H1 (cell line): ENCODE results near the gene MSL1. TPM values are rescaled to one million over a fixed set of nuclear protein-coding genes. Genes with fewer than 3 reads are reported as not detected.
A peak's percentile ranks its signal among the peaks of the same experiment; 100 is the strongest.

Source experiments
- CTCF ChIA-PET: fragments of 300-600 bp; sonication (Branson Sonifier 250); formaldehyde crosslinking; loops from one replicate; lab custom pipeline; 2021; ENCODE audit not compliant: partially characterized antibody; lab: Charles Lee
- POLR2A ChIA-PET: fragments of 300-600 bp; sonication (Branson Sonifier 250); formaldehyde crosslinking; loops from one replicate; lab custom pipeline; 2021; ENCODE audit warnings: inconsistent platforms; ENCODE audit not compliant: partially characterized antibody; lab: Charles Lee
- DNase-seq, 2 experiments: peaks; one replicate each; pipeline versions ENCODE4 v3.0.0 to v3.0.0-alpha.2; 2010 to 2022; ENCODE audit warnings: low spot score in 2 of 2, low read depth in 1 of 2, mixed read lengths in 1 of 2
- FAIRE-seq: peaks from 2 replicates; lab custom pipeline; 2011; peaks lifted over from hg19 to GRCh38; lab: Jason Lieb, UNC
- H2AFZ ChIP-seq: 2 replicates; pipeline ENCODE4 v1.8.1; 2012; ENCODE audit warnings: low read length, inconsistent platforms
- H2AK5ac ChIP-seq: 2 replicates; pipeline ENCODE4 v1.6.1; 2013; ENCODE audit warnings: low read depth, low read length
- H2BK120ac ChIP-seq: replicated peaks from 2 replicates; pipeline ENCODE3; 2013; ENCODE audit warnings: low read depth, low read length, inconsistent platforms
- H2BK12ac ChIP-seq: 2 replicates; pipeline ENCODE4 v1.6.1; 2013; ENCODE audit warnings: low read depth, low read length
- H2BK15ac ChIP-seq: 2 replicates; pipeline ENCODE4 v1.6.1; 2013; ENCODE audit warnings: low read length
- H2BK20ac ChIP-seq: 2 replicates; pipeline ENCODE4 v1.6.1; 2013; ENCODE audit warnings: low read length
- H2BK5ac ChIP-seq: 2 replicates; pipeline ENCODE4 v1.6.1; 2013; ENCODE audit warnings: low read depth, low read length
- H3K14ac ChIP-seq: 2 replicates; pipeline ENCODE4 v1.6.1; 2013; ENCODE audit warnings: inconsistent platforms; ENCODE audit not compliant: insufficient read length
- H3K18ac ChIP-seq: 2 replicates; pipeline ENCODE4 v1.6.1; 2013; ENCODE audit warnings: low read length; ENCODE audit errors: extremely low read depth
- H3K23ac ChIP-seq: 2 replicates; pipeline ENCODE4 v1.6.1; 2013; ENCODE audit warnings: inconsistent platforms; ENCODE audit not compliant: insufficient read length
- H3K23me2 ChIP-seq: 2 replicates; pipeline ENCODE4 v1.6.1; 2013; ENCODE audit warnings: low read depth, low read length
- H3K27ac ChIP-seq: 2 replicates; pipeline ENCODE4 v1.6.1; 2011; ENCODE audit warnings: low read depth, low read length, inconsistent platforms
- H3K27me3 ChIP-seq, 4 experiments: replicated peaks in 1 of 4; 1 replicate in 1 of 4; 2 replicates in 3 of 4; pipeline versions ENCODE4 v1.6.1 to v1.8.1; 2011 to 2013; ENCODE audit warnings: low read length in 3 of 4, mild to moderate bottlenecking in 3 of 4, inconsistent platforms in 2 of 4, mixed read lengths in 2 of 4, moderate library complexity in 1 of 4; ENCODE audit not compliant: control insufficient read depth in 3 of 4, insufficient read depth in 3 of 4; ENCODE audit errors: extremely low read depth in 1 of 4
- H3K36me3 ChIP-seq, 4 experiments: 2 replicates each; pipeline versions ENCODE4 v1.6.1 to v1.8.1; 2011 to 2013; ENCODE audit warnings: mild to moderate bottlenecking in 4 of 4, low read length in 3 of 4, moderate library complexity in 2 of 4, control low read depth in 1 of 4, inconsistent platforms in 1 of 4; ENCODE audit not compliant: insufficient read depth in 4 of 4, control insufficient read depth in 2 of 4
- H3K4ac ChIP-seq: replicated peaks from 2 replicates; pipeline ENCODE3; 2013; ENCODE audit warnings: low read length, low read depth, mixed read lengths, inconsistent platforms; ENCODE audit not compliant: insufficient read length
- H3K4me1 ChIP-seq, 4 experiments: replicated peaks in 1 of 4; 1 replicate in 1 of 4; 2 replicates in 3 of 4; pipeline versions ENCODE4 v1.6.1 to v1.8.1; 2011 to 2013; ENCODE audit warnings: low read length in 3 of 4, inconsistent platforms in 2 of 4, mixed read lengths in 1 of 4; ENCODE audit not compliant: insufficient read depth in 4 of 4, control insufficient read depth in 3 of 4
- H3K4me2 ChIP-seq, 2 experiments: 2 replicates each; pipeline versions ENCODE4 v1.6.1 to v1.8.1; 2011 to 2013; ENCODE audit warnings: low read depth in 2 of 2, low read length in 2 of 2, control low read depth in 1 of 2, inconsistent platforms in 1 of 2, mild to moderate bottlenecking in 1 of 2; ENCODE audit not compliant: insufficient read depth in 1 of 2
- H3K4me3 ChIP-seq, 4 experiments: fragments of 200-600, 300-600 bp in 1 of 4; sonication (generic), shearing (Covaris generic), sonication (Bioruptor Twin) in 1 of 4; 2 replicates each; pipeline versions ENCODE4 v1.5.1 to v1.8.1; 2011 to 2016; ENCODE audit warnings: low read length in 4 of 4, low read depth in 3 of 4, control low read depth in 2 of 4, inconsistent platforms in 2 of 4, mild to moderate bottlenecking in 2 of 4, mixed read lengths in 1 of 4, moderate library complexity in 1 of 4; ENCODE audit not compliant: insufficient read depth in 2 of 4; ENCODE audit errors: extremely low read depth in 1 of 4
- H3K56ac ChIP-seq: replicated peaks from 2 replicates; pipeline ENCODE3; 2013; ENCODE audit warnings: low read depth, mild to moderate bottlenecking, mixed read lengths, low read length, inconsistent platforms; ENCODE audit not compliant: insufficient read length
- H3K79me1 ChIP-seq: 2 replicates; pipeline ENCODE4 v1.6.1; 2013; ENCODE audit warnings: low read depth, low read length, control low read depth
- H3K79me2 ChIP-seq, 2 experiments: 2 replicates each; pipeline versions ENCODE4 v1.6.1 to v1.8.1; 2012 to 2013; ENCODE audit warnings: low read length in 2 of 2, mild to moderate bottlenecking in 2 of 2, inconsistent platforms in 1 of 2; ENCODE audit not compliant: insufficient read depth in 2 of 2, control insufficient read depth in 1 of 2
- H3K9ac ChIP-seq, 4 experiments: replicated peaks in 1 of 4; 1 replicate in 1 of 4; 2 replicates in 3 of 4; pipeline versions ENCODE4 v1.6.1 to v1.8.1; 2011 to 2013; ENCODE audit warnings: low read depth in 3 of 4, low read length in 3 of 4, control low read depth in 2 of 4, mild to moderate bottlenecking in 2 of 4, moderate library complexity in 2 of 4, inconsistent platforms in 1 of 4; ENCODE audit errors: extremely low read depth in 1 of 4
- H3K9me3 ChIP-seq, 2 experiments: 2 replicates each; pipeline versions ENCODE4 v1.6.1 to v1.8.1; 2012 to 2013; ENCODE audit warnings: mild to moderate bottlenecking in 2 of 2, moderate library complexity in 2 of 2, control low read depth in 1 of 2, inconsistent platforms in 1 of 2, low read depth in 1 of 2, low read length in 1 of 2, mixed read lengths in 1 of 2; ENCODE audit not compliant: insufficient read depth in 2 of 2
- H4K20me1 ChIP-seq, 2 experiments: replicated peaks in 1 of 2; 2 replicates each; pipeline versions ENCODE3 to v1.8.1; 2011 to 2013; ENCODE audit warnings: inconsistent platforms in 2 of 2, low read length in 2 of 2, mild to moderate bottlenecking in 1 of 2; ENCODE audit not compliant: insufficient read depth in 2 of 2, control insufficient read depth in 1 of 2
- H4K5ac ChIP-seq: 2 replicates; pipeline ENCODE4 v1.6.1; 2013; ENCODE audit warnings: low read length, low read depth, mixed read lengths, inconsistent platforms; ENCODE audit not compliant: insufficient read length
- H4K8ac ChIP-seq: 2 replicates; pipeline ENCODE4 v1.8.0; 2013; ENCODE audit warnings: mild to moderate bottlenecking, moderate library complexity, low read length, inconsistent platforms; ENCODE audit not compliant: insufficient read depth; ENCODE audit errors: extremely low read depth
- H4K91ac ChIP-seq: replicated peaks from 2 replicates; pipeline ENCODE3; 2013; ENCODE audit warnings: low read length, mixed read lengths, inconsistent platforms; ENCODE audit not compliant: insufficient read length
- CHD2 ChIP-seq: IDR thresholded peaks from 2 replicates; pipeline ENCODE4 v1.6.1; 2012; ENCODE audit warnings: low read length, improper control_type of control experiment
- KDM4A ChIP-seq: IDR thresholded peaks from one replicate; pipeline ENCODE4 v1.7.1; 2012; ENCODE audit warnings: low read depth, mild to moderate bottlenecking, moderate library complexity, low read length, inconsistent platforms; ENCODE audit not compliant: severe bottlenecking
- RAD21 ChIP-seq, 2 experiments: IDR thresholded peaks in 1 of 2; conservative IDR thresholded peaks in 1 of 2; 2 replicates each; pipeline ENCODE4 v1.6.1; 2011; ENCODE audit warnings: low read depth in 2 of 2, low read length in 2 of 2, improper control_type of control experiment in 1 of 2, inconsistent platforms in 1 of 2, mild to moderate bottlenecking in 1 of 2, moderate library complexity in 1 of 2
- RNF2 ChIP-seq: fragments of 200-900, 300-1000 bp; sonication (generic); IDR thresholded peaks from 2 replicates; pipeline ENCODE4 v1.7.1; 2016; ENCODE audit warnings: borderline replicate concordance, low read depth, mild to moderate bottlenecking, antibody characterized with exemption, low read length; ENCODE audit not compliant: poor library complexity, severe bottlenecking; ENCODE audit errors: missing control alignments
- TBP ChIP-seq: IDR thresholded peaks from 2 replicates; pipeline ENCODE4 v1.6.1; 2011; ENCODE audit warnings: low read depth, low read length, improper control_type of control experiment
- ZNF274 ChIP-seq: IDR thresholded peaks from 2 replicates; pipeline ENCODE4 v1.7.0; 2012; ENCODE audit warnings: low read length, borderline replicate concordance; ENCODE audit errors: extremely low read depth
- WGBS, 2 experiments: shearing (Covaris generic) in 1 of 2; methylation state at CpG; one replicate each; pipeline versions ENCODE4 v1.1.6 to v1.1.7; 2013 to 2015; ENCODE audit warnings: low lambda C conversion rate in 2 of 2, mixed read lengths in 2 of 2, inconsistent platforms in 1 of 2, low coverage in 1 of 2, missing lambda C conversion rate in 1 of 2; ENCODE audit not compliant: insufficient replicate concordance in 2 of 2, insufficient coverage in 1 of 2, insufficient read length in 1 of 2; ENCODE audit errors: extremely low coverage in 1 of 2, missing lambda C conversion rate in 1 of 2; 5-methylcytosine and 5-hydroxymethylcytosine counted together
- polyA plus RNA-seq, 7 experiments: library from polyadenylated mRNA; depleted of rRNA in 3 of 7; stranded (reverse) in 5 of 7; unstranded in 2 of 7; fragments of >200 nt in 5 of 7; fragments of 200-250 nt in 2 of 7; gene quantifications; 1 replicate in 5 of 7; 2 replicates in 1 of 7; 4 replicates in 1 of 7; pipeline versions ENCODE4 v1.2.1 to v1.2.3, GENCODE V29; 2011 to 2013; ENCODE audit warnings: missing spikeins in 2 of 7, mixed read lengths in 2 of 7
- total RNA-seq: library from RNA; stranded (reverse); fragmentation: NEBNext Ultra II Directional; extraction: Animal tissue kit (Norgen Biotek cat#: 25700); gene quantifications from 2 replicates; pipeline ENCODE4 v1.2.1, GENCODE V29; 2021
- TF ChIP-seq, protein P1 (sequence below), 3 experiments: IDR thresholded peaks; 1 replicate in 2 of 3; 2 replicates in 1 of 3; pipeline versions ENCODE4 v1.5.1 to v1.6.1; 2011; ENCODE audit warnings: low read length in 3 of 3, mild to moderate bottlenecking in 3 of 3, inconsistent platforms in 2 of 3, low read depth in 1 of 3, moderate library complexity in 1 of 3; ENCODE audit not compliant: insufficient read depth in 1 of 3; ENCODE audit errors: control extremely low read depth in 1 of 3

Gene MSL1
- total and polyA plus RNA-seq, 2 of the 8 experiments (the other 6 are each of a cell fraction or from before 2014, with no cell fraction given): 24.1 to 66.5 TPM

DNA sequence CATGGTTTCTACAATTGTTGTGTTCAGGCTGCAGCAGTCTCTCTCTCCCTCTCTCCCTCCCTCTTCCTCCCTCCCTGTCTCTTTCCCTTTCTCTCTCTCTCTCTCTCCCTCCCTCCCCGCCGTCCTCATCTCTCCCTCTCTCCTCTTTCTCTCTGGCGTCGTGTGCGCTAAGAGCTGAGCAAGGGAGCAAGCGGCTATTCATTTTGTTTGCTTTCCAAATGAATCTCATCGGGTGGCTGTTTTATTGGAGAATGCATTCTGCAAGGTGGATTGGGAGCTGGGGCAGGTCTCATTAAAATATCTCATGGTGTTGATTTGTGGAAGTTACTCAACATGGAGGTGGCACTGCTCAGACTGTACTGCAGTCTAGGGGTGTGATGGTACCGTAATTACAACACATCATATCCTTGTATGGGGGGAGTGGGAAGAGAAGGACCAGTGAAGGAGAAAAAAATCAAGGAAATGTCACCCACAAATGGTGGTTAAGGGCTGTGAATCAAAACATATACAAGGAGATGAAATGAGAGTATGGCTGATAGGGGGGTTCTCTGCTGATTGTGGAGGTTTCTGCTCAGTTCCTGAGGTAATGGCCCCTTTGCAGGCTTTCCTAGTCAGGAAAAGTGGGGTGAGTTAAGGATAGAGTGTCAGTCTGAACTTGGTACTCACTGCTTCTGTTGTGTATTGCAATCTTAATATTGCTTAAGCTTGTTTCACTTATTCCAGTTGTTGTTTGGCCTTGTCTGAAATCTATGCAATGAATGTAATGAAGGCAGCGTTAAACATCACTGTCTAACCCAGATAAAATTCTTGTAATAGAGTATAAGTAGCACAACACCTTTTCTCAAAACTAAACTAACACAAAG lies 2.7 kb downstream of the MSL1 start:
- peak overlapping the region; percentile 14 for H3K14ac ChIP-seq
- no peak for FAIRE-seq
- H3K27me3 ChIP-seq: no peaks in the 10 kb centered on the region; a peak in 1 of 7 replicates
- H2BK20ac ChIP-seq: no peak overlapping the region
- no peak overlapping the region; the same call in 1 of the 2 replicates for H3K18ac ChIP-seq
- POLR2A ChIA-PET: interaction anchor here (0.7 to 16.7 kb wide), 22 partner anchors 9 to 182 kb away, joined by 3 to 399 read pairs (median 8); partner anchors contain the start of genes CASC3, MED24, NR1D1 and PSMD3
- H3K79me2 ChIP-seq: peaks cover 22 to 68% of the 10 kb centered on the region in 2 experiments
- DNase-seq: no peak
- H2AFZ ChIP-seq: no peak overlapping the region
- no peak overlapping the region for H4K5ac ChIP-seq
- H3K4me1 ChIP-seq: peaks cover 0 to 3% (median under 1%) of the 10 kb centered on the region in 4 experiments; a peak in 2 of 7 replicates
- H3K4ac ChIP-seq: no peak overlapping the region
- H3K79me1 ChIP-seq: peaks cover 16% of the 10 kb centered on the region; the same call in 1 of the 2 replicates
- H2BK5ac ChIP-seq: no peak overlapping the region; the same call in 1 of the 2 replicates
- no peak overlapping the region for H2BK120ac ChIP-seq
- no peak overlapping the region for H2BK12ac ChIP-seq
- H3K23ac ChIP-seq: peak overlapping the region; percentile 3
- H3K27ac ChIP-seq: no peak overlapping the region
- no peaks in the 10 kb centered on the region for H3K9me3 ChIP-seq
- H3K9ac ChIP-seq: peak overlapping the region in 2 of 4 experiments; percentile 5 to 12; a peak in 1 of 7 replicates
- 20% methylated on average over 9 of the region's 9 CpGs; no CpG with 5 or more reads in 1 of the 2 experiments for WGBS, 2 experiments
- CTCF ChIA-PET: interaction anchor here (0.6 to 14.0 kb wide), 18 partner anchors 8 to 1165 kb away, joined by 3 to 135 read pairs (median 4); partner anchors contain the start of genes CASC3, RAPGEFL1 and THRA
- peaks cover 4 to 15% of the 10 kb centered on the region in 2 experiments for H4K20me1 ChIP-seq
- H4K91ac ChIP-seq: no peak overlapping the region
- no peak overlapping the region for H2BK15ac ChIP-seq
- H3K36me3 ChIP-seq: peaks cover 16 to 43% (median 23%) of the 10 kb centered on the region in 4 experiments
- peaks cover 17% of the 10 kb centered on the region; the same call in 1 of the 2 replicates for H3K23me2 ChIP-seq
- peak overlapping the region; percentile 84 to 90 for H3K4me2 ChIP-seq
- H3K4me3 ChIP-seq: peak overlapping the region; percentile 80 to 91 (median 86)
- no peak overlapping the region for H4K8ac ChIP-seq
- H3K56ac ChIP-seq: peak overlapping the region; percentile 0
- H2AK5ac ChIP-seq: no peak overlapping the region
- TF ChIP-seq, protein P1, sequence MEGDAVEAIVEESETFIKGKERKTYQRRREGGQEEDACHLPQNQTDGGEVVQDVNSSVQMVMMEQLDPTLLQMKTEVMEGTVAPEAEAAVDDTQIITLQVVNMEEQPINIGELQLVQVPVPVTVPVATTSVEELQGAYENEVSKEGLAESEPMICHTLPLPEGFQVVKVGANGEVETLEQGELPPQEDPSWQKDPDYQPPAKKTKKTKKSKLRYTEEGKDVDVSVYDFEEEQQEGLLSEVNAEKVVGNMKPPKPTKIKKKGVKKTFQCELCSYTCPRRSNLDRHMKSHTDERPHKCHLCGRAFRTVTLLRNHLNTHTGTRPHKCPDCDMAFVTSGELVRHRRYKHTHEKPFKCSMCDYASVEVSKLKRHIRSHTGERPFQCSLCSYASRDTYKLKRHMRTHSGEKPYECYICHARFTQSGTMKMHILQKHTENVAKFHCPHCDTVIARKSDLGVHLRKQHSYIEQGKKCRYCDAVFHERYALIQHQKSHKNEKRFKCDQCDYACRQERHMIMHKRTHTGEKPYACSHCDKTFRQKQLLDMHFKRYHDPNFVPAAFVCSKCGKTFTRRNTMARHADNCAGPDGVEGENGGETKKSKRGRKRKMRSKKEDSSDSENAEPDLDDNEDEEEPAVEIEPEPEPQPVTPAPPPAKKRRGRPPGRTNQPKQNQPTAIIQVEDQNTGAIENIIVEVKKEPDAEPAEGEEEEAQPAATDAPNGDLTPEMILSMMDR (IDR thresholded peaks at IDR 0.05; ENCODE audit: control extremely low read depth in 1 of 3, insufficient read depth in 1 of 3, low read depth in 1 of 3, low read length in 3 of 3): no peak
- TF ChIP-seq RAD21 (IDR thresholded peaks at IDR 0.05 in 1 of 2, conservative IDR thresholded peaks at IDR 0.05 in 1 of 2; ENCODE audit: low read depth in 2 of 2, low read length in 2 of 2): no peak
- no peak for TF ChIP-seq TBP
- TF ChIP-seq RNF2: no peak
- no peak for TF ChIP-seq ZNF274
- no peak for TF ChIP-seq KDM4A
- TF ChIP-seq CHD2: no peak
